T-cell (primary cell): ENCODE measurements around the gene ZBTB18. TPM values are rescaled to one million over a fixed set of nuclear protein-coding genes. Genes with fewer than 3 reads are reported as not detected.

Source experiments
- ATAC-seq, 4 experiments: fragments of 200-7000 bp in 3 of 4; fragments of 150-1000 bp in 1 of 4; cut with Tn5 transposase; replicated peaks in 1 of 4; 1 replicate in 3 of 4; 2 replicates in 1 of 4; pipeline ENCODE4 v1.10.0; 2021; ENCODE audit warnings: moderate library complexity in 3 of 4, mild to moderate bottlenecking in 2 of 4, moderate number of reproducible peaks in 1 of 4
- CTCF ChIA-PET, 2 donors: fragments of 300-600 bp; sonication (Branson Sonifier 250); formaldehyde crosslinking; loops; one replicate each; lab custom pipeline; 2022; ENCODE audit warnings: antibody characterized with exemption in 2 of 2; lab: Charles Lee
- POLR2A ChIA-PET, 2 donors: fragments of 300-600 bp; sonication (Branson Sonifier 250); formaldehyde crosslinking; loops; one replicate each; lab custom pipeline; 2022; ENCODE audit warnings: antibody characterized with exemption in 2 of 2; lab: Charles Lee
- DNase-seq, 35 experiments: peaks; one replicate each; pipeline versions ENCODE4 v3.0.0 to v3.0.0-alpha.2; 2013 to 2023
- H3K27ac ChIP-seq: one replicate; pipeline ENCODE4 v1.5.1; 2013; ENCODE audit warnings: low read length
- H3K27me3 ChIP-seq, 2 experiments: replicated peaks in 1 of 2; 1 replicate in 1 of 2; 2 replicates in 1 of 2; pipeline versions ENCODE4 v1.6.1 to v1.7.0; 2013; ENCODE audit warnings: low read length in 1 of 2, mixed read lengths in 1 of 2; ENCODE audit not compliant: control insufficient read depth in 2 of 2, insufficient read depth in 2 of 2; ENCODE audit errors: extremely low read depth in 1 of 2
- H3K36me3 ChIP-seq, 2 donors: 1 replicate in 1 of 2; 2 replicates in 1 of 2; pipeline versions ENCODE4 v1.6.1 to v1.7.0; 2013; ENCODE audit warnings: low read length in 1 of 2; ENCODE audit not compliant: control insufficient read depth in 2 of 2, insufficient read depth in 1 of 2; ENCODE audit errors: extremely low read depth in 1 of 2
- H3K4me1 ChIP-seq, 2 experiments: 1 replicate in 1 of 2; 2 replicates in 1 of 2; pipeline versions ENCODE4 v1.6.1 to v1.7.0; 2013; ENCODE audit warnings: low read length in 2 of 2, mixed read lengths in 1 of 2; ENCODE audit not compliant: insufficient read depth in 2 of 2, control insufficient read depth in 1 of 2; ENCODE audit errors: extremely low read depth in 1 of 2
- H3K4me3 ChIP-seq, 2 donors: 1 replicate in 1 of 2; 2 replicates in 1 of 2; pipeline versions ENCODE4 v1.5.1 to v1.7.0; 2013; ENCODE audit warnings: mild to moderate bottlenecking in 2 of 2, low read length in 1 of 2, moderate library complexity in 1 of 2; ENCODE audit not compliant: control insufficient read depth in 1 of 2; ENCODE audit errors: extremely low read depth in 1 of 2
- H3K9me3 ChIP-seq: 2 replicates; pipeline ENCODE4 v1.7.0; 2013
- H3K27ac Mint-ChIP-seq, 2 donors: one replicate each; pipeline ENCODE4 v1.8.0; 2020 to 2021; ENCODE audit warnings: mild to moderate bottlenecking in 2 of 2, mixed read lengths in 2 of 2
- H3K27me3 Mint-ChIP-seq, 2 donors: one replicate each; pipeline ENCODE4 v1.8.0; 2021 to 2022; ENCODE audit warnings: mixed read lengths in 2 of 2
- H3K36me3 Mint-ChIP-seq: one replicate; pipeline ENCODE4 v1.8.0; 2021; ENCODE audit warnings: mixed read lengths
- H3K4me1 Mint-ChIP-seq, 3 donors: one replicate each; pipeline ENCODE4 v1.8.0; 2020 to 2022; ENCODE audit warnings: mixed read lengths in 3 of 3, mild to moderate bottlenecking in 1 of 3
- H3K4me3 Mint-ChIP-seq, 3 donors: one replicate each; pipeline ENCODE4 v1.8.0; 2020 to 2022; ENCODE audit warnings: mild to moderate bottlenecking in 3 of 3, mixed read lengths in 3 of 3, moderate library complexity in 3 of 3
- H3K9me3 Mint-ChIP-seq, 3 donors: one replicate each; pipeline ENCODE4 v1.8.0; 2020 to 2022; ENCODE audit warnings: mixed read lengths in 3 of 3
- WGBS: methylation state at CpG from one replicate; pipeline ENCODE4 v1.1.5; 2013; ENCODE audit warnings: missing lambda C conversion rate; ENCODE audit not compliant: insufficient coverage; 5-methylcytosine and 5-hydroxymethylcytosine counted together
- total RNA-seq, 35 experiments: library from RNA in 6 of 35; stranded (reverse) in 6 of 35; fragments of 120-200 nt in 1 of 35; gene quantifications; one replicate each; pipeline versions ENCODE4 v1.2.1 to v1.2.4 and lab custom pipeline; 2013 to 2026

The ZBTB18 gene
- total RNA-seq, 5 donors from 2014 or later (not counting 1 experiment from before 2014, with no cell fraction given) = 41.2 to 58.4 (median 52.4) TPM

DNA sequence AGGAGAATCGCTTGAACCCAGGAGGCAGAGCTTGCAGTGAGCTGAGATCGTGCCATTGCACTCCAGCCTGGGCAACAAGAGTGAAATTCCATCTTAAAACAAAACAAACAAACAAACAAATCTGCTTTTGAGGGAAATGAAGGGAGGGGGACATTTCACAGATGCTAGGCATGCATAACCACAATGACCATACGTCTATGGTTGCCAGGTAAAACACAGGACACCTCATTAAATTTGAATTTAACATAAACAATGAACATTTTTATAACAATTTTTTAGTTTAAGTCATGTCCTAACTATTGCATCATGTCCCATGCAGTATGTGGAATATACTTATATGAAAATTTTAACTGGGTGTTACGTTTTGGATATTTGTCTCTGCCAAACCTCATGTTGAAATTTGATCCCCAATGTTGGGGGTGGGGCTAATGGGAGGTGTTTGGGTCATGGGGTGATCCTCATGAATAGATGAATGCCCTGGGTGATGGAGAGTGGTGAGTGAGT lies 31.0 kb upstream of the ZBTB18 start:
- Histone ChIP-seq H3K9me3 (no peaks in the 10 kb centered on the region), H3K36me3 (no peaks in the 10 kb centered on the region), H3K4me1 (no peaks in the 10 kb centered on the region), H3K27me3 (peaks cover 0 to 4% of the 10 kb centered on the region in 2 experiments), H3K27ac (no peak overlapping the region), H3K4me3 (no peak overlapping the region)
- ATAC-seq (no peak), DNase-seq (no peak)
- ChIA-PET POLR2A (interaction anchor here (0.6 to 0.7 kb wide), 2 partner anchors 175 to 286 kb away, joined by 3 to 4 read pairs; no protein-coding TSS in a partner anchor), CTCF (interaction anchor here in 1 of 2 donors (0.9 kb wide), 1 partner anchor 275 kb away, joined by 3 read pairs; no protein-coding TSS in a partner anchor)
- Mint-ChIP-seq H3K4me3 (no peak overlapping the region), H3K4me1 (no peaks in the 10 kb centered on the region), H3K9me3 (peaks cover 0 to 3% (median 2%) of the 10 kb centered on the region in 3 donors), H3K27me3 (peaks cover 0 to 5% of the 10 kb centered on the region in 2 donors), H3K36me3 (no peaks in the 10 kb centered on the region), H3K27ac (no peak overlapping the region)
- WGBS = no CpG with 5 or more reads among the region's 4 CpGs

DNA sequence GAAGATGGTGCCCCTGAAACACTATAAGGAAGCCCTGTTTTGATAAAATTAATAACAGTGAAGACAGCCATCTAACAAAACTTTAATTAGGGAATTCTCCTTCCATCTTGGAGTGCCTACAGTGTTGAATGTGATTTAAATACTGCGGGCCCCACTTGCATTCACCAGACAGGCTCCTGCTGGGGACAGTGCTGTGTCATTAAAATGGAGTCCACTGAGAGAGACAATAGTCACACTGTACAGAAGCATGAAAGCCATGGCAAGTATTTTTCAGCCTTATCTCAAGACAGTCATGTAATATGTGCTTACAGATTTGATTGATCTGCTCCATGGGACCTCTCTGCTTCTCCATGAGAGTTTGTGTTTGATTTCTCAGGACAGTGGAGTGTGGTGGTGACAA lies 29.7 kb upstream of the ZBTB18 start:
- H3K9me3 Mint-ChIP-seq = peaks cover 0 to 3% (median 2%) of the 10 kb centered on the region in 3 donors
- peaks cover 0 to 5% of the 10 kb centered on the region in 2 donors for H3K27me3 Mint-ChIP-seq
- H3K27me3 ChIP-seq = peaks cover 0 to 4% of the 10 kb centered on the region in 2 experiments
- no peaks in the 10 kb centered on the region for H3K9me3 ChIP-seq
- no peak overlapping the region for H3K27ac Mint-ChIP-seq
- DNase-seq (no peak), ATAC-seq (no peak)
- H3K4me3 ChIP-seq = no peak overlapping the region
- no peaks in the 10 kb centered on the region for H3K36me3 ChIP-seq
- POLR2A ChIA-PET = no interaction called here
- no peak overlapping the region for H3K27ac ChIP-seq
- H3K4me1 ChIP-seq = no peaks in the 10 kb centered on the region
- WGBS = no CpG with 5 or more reads among the region's 1 CpG
- CTCF ChIA-PET = no interaction called here
- H3K4me1 Mint-ChIP-seq = no peaks in the 10 kb centered on the region
- no peaks in the 10 kb centered on the region for H3K36me3 Mint-ChIP-seq
- no peak overlapping the region for H3K4me3 Mint-ChIP-seq

DNA sequence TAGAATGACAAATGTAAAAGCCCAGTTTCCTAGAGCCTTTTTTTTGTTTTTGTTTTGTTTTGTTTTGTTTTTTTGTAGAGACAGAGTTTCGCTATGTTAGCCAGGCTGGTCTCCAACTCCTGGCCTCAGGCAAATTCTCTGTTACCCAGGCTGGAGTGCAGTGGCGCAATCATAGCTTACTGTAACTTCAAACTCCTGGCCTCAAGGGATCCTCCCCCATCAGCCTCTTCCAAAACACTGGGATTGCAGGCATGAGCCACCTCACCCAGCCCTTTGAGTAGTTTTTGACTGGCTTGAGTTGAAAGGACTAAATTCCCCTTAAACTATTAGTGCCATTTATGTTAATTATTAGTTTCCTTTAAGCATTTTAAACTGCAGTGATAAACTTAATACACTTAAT lies 28.8 kb upstream of the ZBTB18 start:
- WGBS = no CpG with 5 or more reads among the region's 2 CpGs
- H3K27ac Mint-ChIP-seq = no peak overlapping the region
- peaks cover 0 to 6% of the 10 kb centered on the region in 2 experiments for H3K27me3 ChIP-seq
- H3K4me3 Mint-ChIP-seq = no peak overlapping the region
- DNase-seq (no peak), ATAC-seq (no peak)
- no peaks in the 10 kb centered on the region for H3K9me3 ChIP-seq
- no peaks in the 10 kb centered on the region for H3K36me3 Mint-ChIP-seq
- no peaks in the 10 kb centered on the region for H3K4me1 ChIP-seq
- no peaks in the 10 kb centered on the region for H3K36me3 ChIP-seq
- peaks cover 0 to 5% of the 10 kb centered on the region in 2 donors for H3K27me3 Mint-ChIP-seq
- no peaks in the 10 kb centered on the region for H3K4me1 Mint-ChIP-seq
- peaks cover 0 to 3% (median 2%) of the 10 kb centered on the region in 3 donors for H3K9me3 Mint-ChIP-seq
- no peak overlapping the region for H3K4me3 ChIP-seq
- ChIA-PET CTCF (interaction anchor here in 1 of 2 donors (0.6 kb wide), 1 partner anchor 130 kb away, joined by 5 read pairs; no protein-coding TSS in a partner anchor), POLR2A (no interaction called here)
- no peak overlapping the region for H3K27ac ChIP-seq

DNA sequence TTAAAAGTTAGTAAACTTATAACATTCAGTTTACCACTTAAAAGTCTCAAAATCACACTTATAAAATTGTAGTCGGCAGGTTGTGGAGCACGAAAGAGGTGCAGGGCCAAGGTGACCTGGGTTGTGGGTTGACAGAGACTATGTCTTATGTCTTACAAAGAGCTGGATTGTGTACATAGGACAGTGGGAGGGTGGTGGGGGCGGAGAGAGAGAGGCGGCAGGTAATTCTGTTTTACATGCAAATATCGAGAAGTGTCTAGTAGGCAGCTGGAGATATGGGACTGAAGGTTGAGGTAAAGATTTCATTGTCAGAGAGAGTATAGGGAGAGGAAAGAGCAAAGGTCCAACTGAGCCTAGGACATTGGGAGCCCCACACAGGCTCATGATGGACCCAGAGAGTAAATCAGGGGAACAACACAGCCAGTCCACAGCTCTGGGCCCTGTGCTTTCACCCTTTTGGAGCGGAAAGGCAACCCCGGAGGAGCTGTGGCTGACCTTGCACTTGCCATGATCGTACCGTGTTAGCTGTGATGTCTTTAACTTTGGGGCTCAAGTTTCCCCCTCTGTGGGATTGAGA lies 28.1 kb upstream of the ZBTB18 start:
- Histone ChIP-seq H3K27me3 (peaks cover 0 to 6% of the 10 kb centered on the region in 2 experiments), H3K4me3 (no peak overlapping the region), H3K9me3 (no peaks in the 10 kb centered on the region), H3K36me3 (no peaks in the 10 kb centered on the region), H3K4me1 (no peaks in the 10 kb centered on the region), H3K27ac (no peak overlapping the region)
- WGBS = 91% methylated on average over 5 of the region's 9 CpGs
- H3K27me3 Mint-ChIP-seq = peaks cover 0 to 5% of the 10 kb centered on the region in 2 donors
- ATAC-seq (no peak), DNase-seq (no peak)
- H3K27ac Mint-ChIP-seq = no peak overlapping the region
- ChIA-PET POLR2A (no interaction called here), CTCF (interaction anchor here in 1 of 2 donors (0.6 kb wide), 1 partner anchor 130 kb away, joined by 5 read pairs; no protein-coding TSS in a partner anchor)
- H3K9me3 Mint-ChIP-seq = peaks cover 0 to 3% (median 2%) of the 10 kb centered on the region in 3 donors
- no peaks in the 10 kb centered on the region for H3K36me3 Mint-ChIP-seq
- H3K4me3 Mint-ChIP-seq = no peak overlapping the region
- no peaks in the 10 kb centered on the region for H3K4me1 Mint-ChIP-seq

DNA sequence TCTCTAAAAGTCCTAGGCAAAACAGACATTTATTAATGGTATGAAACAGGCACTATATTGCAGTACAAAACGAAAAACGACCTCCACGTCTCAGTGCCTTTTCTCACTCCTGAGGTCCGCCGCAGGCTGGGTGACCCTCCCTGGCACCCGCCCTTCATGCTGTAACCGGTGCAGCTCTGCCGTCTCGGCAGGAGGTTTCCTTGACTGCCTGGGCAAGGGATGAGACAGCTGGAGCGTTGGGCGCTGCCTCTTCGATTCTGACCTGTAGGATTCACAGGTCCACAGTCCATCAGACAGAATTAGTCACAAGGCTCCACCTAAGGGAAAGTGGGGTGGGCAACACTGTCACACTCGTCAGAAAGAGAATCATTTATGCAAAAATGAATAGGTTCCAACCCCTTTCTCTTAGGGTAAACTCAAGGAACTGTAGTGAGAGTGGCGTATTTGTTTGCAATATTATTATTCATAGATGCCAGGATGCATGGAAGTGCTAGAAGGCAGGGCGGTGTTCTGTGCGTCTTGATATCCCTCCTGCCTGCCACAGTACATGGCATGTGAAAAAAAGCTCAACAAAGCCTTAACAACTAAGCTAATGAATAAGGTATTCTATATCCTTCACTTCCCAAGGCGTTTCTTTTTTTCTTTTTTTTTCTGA lies 23.5 kb upstream of the ZBTB18 start:
- Mint-ChIP-seq H3K9me3 (no peaks in the 10 kb centered on the region), H3K4me3 (no peak overlapping the region), H3K27ac (no peak overlapping the region), H3K4me1 (no peaks in the 10 kb centered on the region), H3K27me3 (no peaks in the 10 kb centered on the region), H3K36me3 (no peaks in the 10 kb centered on the region)
- no peak for DNase-seq
- no peaks in the 10 kb centered on the region for H3K9me3 ChIP-seq
- H3K4me1 ChIP-seq = no peaks in the 10 kb centered on the region
- H3K4me3 ChIP-seq = no peak overlapping the region
- ChIA-PET POLR2A (interaction anchor here in 1 of 2 donors (0.7 kb wide), 1 partner anchor 154 kb away, joined by 3 read pairs; no protein-coding TSS in a partner anchor), CTCF (no interaction called here)
- 91% methylated on average over 11 of the region's 17 CpGs for WGBS
- no peak for ATAC-seq
- H3K27ac ChIP-seq = no peak overlapping the region
- H3K27me3 ChIP-seq = peaks cover 0 to 2% of the 10 kb centered on the region in 2 experiments
- no peaks in the 10 kb centered on the region for H3K36me3 ChIP-seq

DNA sequence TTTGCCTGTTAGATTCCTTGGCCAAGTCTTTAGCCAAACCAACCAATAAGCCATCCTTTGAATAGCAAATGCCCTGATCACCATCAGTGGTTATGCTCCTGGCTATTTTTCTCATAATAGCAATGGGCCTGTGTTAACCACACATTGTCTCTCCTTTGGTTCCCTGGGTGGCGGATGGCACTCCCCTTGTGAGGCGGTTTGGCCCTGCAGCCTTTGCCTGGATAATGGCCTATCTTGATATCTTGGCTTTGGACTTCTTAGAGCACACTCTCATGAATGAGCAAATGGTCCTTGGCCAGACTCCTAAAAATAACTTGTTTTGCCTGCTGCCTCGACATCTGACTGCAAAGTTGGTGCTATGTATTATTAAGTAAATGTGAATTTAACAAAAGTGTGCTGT lies 22.4 kb upstream of the ZBTB18 start:
- peaks cover 0 to 1% of the 10 kb centered on the region in 2 donors for H3K27me3 Mint-ChIP-seq
- H3K36me3 Mint-ChIP-seq = no peaks in the 10 kb centered on the region
- 100% methylated on average over 2 of the region's 3 CpGs for WGBS
- ChIA-PET CTCF (interaction anchor here in 1 of 2 donors (1.3 kb wide), 1 partner anchor 211 kb away, joined by 4 read pairs; no protein-coding TSS in a partner anchor), POLR2A (no interaction called here)
- Histone ChIP-seq H3K27ac (no peak overlapping the region), H3K4me3 (no peak overlapping the region), H3K27me3 (peaks cover 0 to 2% of the 10 kb centered on the region in 2 experiments), H3K4me1 (no peaks in the 10 kb centered on the region), H3K36me3 (no peaks in the 10 kb centered on the region), H3K9me3 (no peaks in the 10 kb centered on the region)
- no peak overlapping the region for H3K27ac Mint-ChIP-seq
- no peak overlapping the region for H3K4me3 Mint-ChIP-seq
- no peak for ATAC-seq
- H3K9me3 Mint-ChIP-seq = no peaks in the 10 kb centered on the region
- no peak for DNase-seq
- no peaks in the 10 kb centered on the region for H3K4me1 Mint-ChIP-seq
